HG03354 (cell line): Measurements from ENCODE around the gene MYO9B.
"Not testable (repeated sequence)": the region's sequence is repeated elsewhere in the genome, so short reads cannot be mapped to it uniquely, and the experiment has no call there.

ENCODE experiments used
- ATAC-seq: cut with Tn5 transposase; IDR thresholded peaks from one replicate; pipeline ENCODE4 v1.9.1; 2021; ENCODE audit warnings: mild to moderate bottlenecking; ENCODE audit not compliant: unreplicated experiment, poor library complexity, severe bottlenecking

Gene MYO9B

GRCh38 chr19:17086834-17087233 lies 11.3 kb downstream of the MYO9B start:
- ATAC-seq: no peak

- ATAC-seq: no peak
Measured at GRCh38 chr19:17088552-17088951, 13.0 kb downstream of the MYO9B start.

GRCh38 chr19:17090583-17090982 lies 15.0 kb downstream of the MYO9B start:
- ATAC-seq: no peak

- ATAC-seq: no peak
Measured at GRCh38 chr19:17091758-17092333, 16.3 kb downstream of the MYO9B start.

- no peak for ATAC-seq
Measured at GRCh38 chr19:17092696-17093095, 17.1 kb downstream of the MYO9B start.

- not testable (repeated sequence) for ATAC-seq
Measured at GRCh38 chr19:17094694-17095093, 19.1 kb downstream of the MYO9B start.

- ATAC-seq: no peak
Measured at GRCh38 chr19:17095141-17095919, 19.8 kb downstream of the MYO9B start.

GRCh38 chr19:17097593-17098126 lies 22.1 kb downstream of the MYO9B start:
- no peak for ATAC-seq

GRCh38 chr19:17098326-17098725 lies 22.7 kb downstream of the MYO9B start:
- no peak for ATAC-seq

- no peak for ATAC-seq
Measured at GRCh38 chr19:17101686-17102628, 26.4 kb downstream of the MYO9B start.

GRCh38 chr19:17103177-17103576 lies 27.6 kb downstream of the MYO9B start:
- no peak for ATAC-seq

GRCh38 chr19:17104679-17105078 lies 29.1 kb downstream of the MYO9B start:
- ATAC-seq: no peak

GRCh38 chr19:17105556-17105955 lies 30.0 kb downstream of the MYO9B start:
- no peak for ATAC-seq

- ATAC-seq: not testable (repeated sequence)
Measured at GRCh38 chr19:17106964-17107363, 31.4 kb downstream of the MYO9B start.

- no peak for ATAC-seq
Measured at GRCh38 chr19:17107546-17108452, 32.2 kb downstream of the MYO9B start.

- no peak for ATAC-seq
Measured at GRCh38 chr19:17108453-17108784, 32.8 kb downstream of the MYO9B start.

GRCh38 chr19:17109300-17109699 lies 33.7 kb downstream of the MYO9B start:
- ATAC-seq: no peak

GRCh38 chr19:17109962-17110598 lies 34.5 kb downstream of the MYO9B start:
- no peak for ATAC-seq

GRCh38 chr19:17110599-17110966 lies 35.0 kb downstream of the MYO9B start:
- ATAC-seq: no peak
